AML-193 (cell line): Measurements from ENCODE around the gene TNRC6C.
A peak's percentile ranks its signal among the peaks of the same experiment; 100 is the strongest.
"Not testable (repeated sequence)": the region's sequence is repeated elsewhere in the genome, so short reads cannot be mapped to it uniquely, and the experiment has no call there.

Source experiments
- DNase-seq, 2 experiments: peaks; one replicate each; lab custom pipeline; 2025; lab: John Stamatoyannopoulos, UW

The TNRC6C gene

DNA sequence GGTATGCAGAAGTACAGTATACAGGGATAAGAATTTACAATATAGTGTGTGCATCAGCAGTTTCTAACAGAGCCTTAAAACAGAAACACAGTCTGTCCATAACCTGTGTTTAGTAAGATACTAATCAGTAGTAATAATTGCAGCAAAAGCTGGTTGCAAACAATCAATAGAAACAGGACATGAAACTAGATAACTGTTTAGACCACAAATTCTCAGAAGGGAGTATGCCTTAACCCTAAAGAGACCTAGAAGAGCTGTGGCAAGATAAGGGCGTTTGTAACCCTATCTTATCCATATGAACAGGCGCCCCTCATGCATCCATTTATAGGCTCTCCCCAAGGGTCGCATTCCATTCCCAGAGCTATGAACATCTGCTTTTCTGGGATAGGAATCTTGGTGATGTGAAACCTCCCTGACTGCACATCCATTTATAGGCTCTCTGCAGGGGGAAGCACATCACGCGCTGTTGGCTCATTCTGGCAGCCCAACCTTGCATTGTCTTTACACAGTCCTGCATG, 123.9 kb downstream of the TNRC6C start:
- not testable (repeated sequence) for DNase-seq

DNA sequence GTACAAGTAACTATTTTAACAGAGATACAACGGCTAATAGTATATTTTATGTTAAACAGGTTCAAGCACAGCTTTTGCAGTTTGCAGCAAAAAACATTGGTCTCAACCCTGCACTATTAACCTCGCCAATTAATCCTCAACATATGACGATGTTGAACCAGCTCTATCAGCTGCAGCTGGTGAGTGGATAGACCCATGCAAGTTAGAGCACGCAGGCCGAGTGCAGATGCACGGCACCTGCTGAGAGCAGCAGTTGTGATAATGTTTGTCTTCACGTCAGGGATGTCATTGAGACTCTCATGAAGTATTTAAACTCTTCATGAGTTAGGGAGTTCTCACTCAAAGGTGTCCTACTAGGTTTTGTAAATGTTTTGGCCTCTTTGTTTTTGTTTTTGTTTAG, 124.5 kb downstream of the TNRC6C start:
- no peak for DNase-seq

- DNase-seq = no peak
Measured at GRCh38 chr17:78086740-78087139, 128.2 kb downstream of the TNRC6C start.

DNA sequence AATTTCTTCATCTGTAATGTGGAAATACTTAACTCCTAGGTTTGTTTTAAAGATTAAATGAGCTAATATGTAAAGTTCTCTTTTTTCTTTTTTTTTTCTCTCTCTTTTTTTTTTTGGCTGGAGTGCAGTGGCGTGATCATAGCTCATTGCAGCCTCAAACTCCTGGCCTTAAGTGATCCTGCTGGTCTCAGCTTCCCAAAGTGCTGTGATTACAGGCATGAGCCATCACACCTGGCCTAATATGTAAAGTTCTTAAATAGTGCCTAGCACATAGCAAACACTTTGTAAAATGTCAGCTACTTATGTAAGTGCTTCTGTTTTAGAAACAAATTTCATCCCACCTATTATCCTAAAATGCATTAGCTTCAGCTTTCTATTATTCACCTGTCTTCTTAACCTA, 130.0 kb downstream of the TNRC6C start:
- DNase-seq = no peak

DNA sequence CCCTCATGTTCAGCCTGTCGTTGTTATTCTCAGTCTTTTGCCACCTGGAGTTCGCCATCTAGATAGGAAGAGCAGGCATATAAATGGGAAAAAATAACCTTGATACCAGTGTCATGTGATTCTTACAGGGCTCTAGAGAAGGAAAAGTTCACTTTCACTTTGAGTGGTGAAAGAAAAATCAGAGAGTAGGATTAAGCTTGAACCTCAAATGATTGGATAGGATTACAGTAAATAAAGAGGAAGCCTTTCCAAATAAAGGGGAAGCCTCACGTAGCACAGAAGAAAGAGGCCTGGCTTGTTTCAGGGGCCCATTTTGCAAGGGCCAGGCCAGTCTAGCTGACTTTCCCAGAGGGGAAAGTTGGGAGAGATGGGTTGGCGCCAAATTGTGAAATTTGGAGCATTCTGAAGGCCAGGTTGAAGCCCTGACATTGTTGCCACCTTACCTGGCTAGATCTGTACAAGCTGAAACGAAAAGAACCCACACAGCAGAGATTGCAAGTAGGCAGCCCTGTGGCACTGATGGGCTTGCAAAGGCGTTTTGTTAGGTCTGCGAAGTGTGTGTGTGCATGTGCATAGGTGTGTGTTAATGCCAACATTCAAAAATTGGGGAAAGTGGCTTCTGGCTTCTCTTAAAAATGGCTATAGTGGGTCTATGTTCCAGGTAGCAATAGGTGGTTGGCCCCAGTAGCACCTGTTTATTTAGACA, 131.2 kb downstream of the TNRC6C start:
- DNase-seq = peak in 1 of 2 experiments; percentile 37

GRCh38 chr17:78092794-78093324, 134.4 kb downstream of the TNRC6C start:
- no peak for DNase-seq

GRCh38 chr17:78095035-78095434, 136.5 kb downstream of the TNRC6C start:
- no peak for DNase-seq

- DNase-seq = no peak
Measured at GRCh38 chr17:78096093-78096492, 137.6 kb downstream of the TNRC6C start.

- DNase-seq = no peak
Measured at GRCh38 chr17:78101112-78101511, 142.6 kb downstream of the TNRC6C start.

- DNase-seq = no peak
Measured at GRCh38 chr17:78101542-78101941, 143.0 kb downstream of the TNRC6C start.

GRCh38 chr17:78103311-78103710, 144.8 kb downstream of the TNRC6C start:
- DNase-seq = no peak

DNA sequence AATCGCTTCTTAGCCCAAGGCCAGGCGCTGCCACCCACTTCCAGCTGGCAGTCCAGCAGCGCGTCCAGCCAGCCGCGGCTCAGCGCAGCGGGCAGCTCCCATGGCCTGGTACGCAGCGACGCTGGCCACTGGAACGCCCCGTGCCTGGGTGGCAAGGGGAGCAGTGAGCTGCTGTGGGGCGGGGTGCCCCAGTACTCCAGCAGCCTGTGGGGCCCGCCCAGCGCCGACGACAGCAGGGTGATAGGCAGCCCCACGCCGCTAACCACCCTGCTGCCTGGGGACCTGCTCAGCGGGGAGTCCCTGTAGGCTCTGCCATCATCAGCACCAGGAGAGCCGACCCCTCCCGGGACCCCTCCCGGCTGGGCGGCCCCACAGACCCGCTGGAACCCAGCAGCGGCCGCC, 146.0 kb downstream of the TNRC6C start:
- DNase-seq = no peak

DNA sequence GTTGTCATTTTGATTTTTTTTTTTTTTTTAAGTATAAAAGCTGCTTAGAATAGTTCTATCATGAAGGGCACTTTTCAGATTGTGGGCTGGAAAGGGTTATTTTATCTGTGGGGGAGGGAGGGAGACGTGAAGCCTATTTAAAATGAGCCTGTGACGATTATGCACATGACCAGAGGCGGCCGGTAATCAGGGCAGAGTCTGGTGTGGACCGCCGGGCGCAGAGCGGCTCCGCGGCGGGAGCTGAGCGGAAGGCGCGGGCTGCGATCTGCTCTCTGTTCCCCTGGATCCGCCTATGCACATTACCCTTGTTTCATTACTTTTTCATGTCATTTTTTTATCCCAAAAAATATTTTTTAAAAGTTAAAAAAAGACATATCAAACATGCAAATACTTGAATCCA, 146.6 kb downstream of the TNRC6C start:
- no peak for DNase-seq

DNA sequence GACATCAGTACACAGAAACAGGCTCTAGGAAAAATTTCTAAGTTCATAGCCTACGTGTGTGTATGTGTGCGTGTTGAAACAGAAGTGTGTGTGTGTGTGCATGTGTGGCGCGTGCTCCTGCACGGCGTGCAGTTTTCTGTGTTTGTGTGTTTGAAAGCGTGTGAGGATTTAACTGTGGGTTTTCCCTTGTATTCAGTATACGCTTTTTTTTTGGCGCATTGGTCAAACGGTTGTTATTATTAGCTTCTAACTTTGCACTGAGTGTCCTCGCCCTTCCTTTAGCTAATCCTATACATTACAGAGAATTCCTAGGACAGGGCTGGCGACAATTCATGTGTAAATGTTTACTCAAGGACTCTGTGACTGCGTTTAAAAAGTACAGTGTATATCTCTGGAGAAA, 147.0 kb downstream of the TNRC6C start:
- no peak for DNase-seq

- no peak for DNase-seq
Measured at GRCh38 chr17:78106211-78106610, 147.7 kb downstream of the TNRC6C start.

DNA sequence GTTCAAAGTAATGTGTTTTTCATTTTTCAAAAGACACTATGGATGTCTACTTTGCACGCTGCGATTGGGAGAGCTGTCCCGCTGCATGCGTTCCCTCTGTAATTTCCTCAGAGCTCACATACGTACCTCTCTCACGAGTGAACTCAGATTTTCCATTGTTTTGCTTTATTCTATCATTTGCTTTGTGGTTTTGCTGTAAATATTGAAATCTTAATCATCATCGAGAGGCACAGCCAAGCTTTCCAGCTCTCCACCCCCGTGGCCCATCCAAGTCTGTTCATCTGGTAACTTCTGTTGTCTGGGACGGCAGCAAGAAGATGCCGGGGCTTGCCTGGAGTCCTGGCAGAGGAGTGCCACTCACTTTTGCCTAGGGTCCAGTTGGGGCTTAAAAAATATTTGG, 149.0 kb downstream of the TNRC6C start:
- DNase-seq = no peak

GRCh38 chr17:78107976-78108725, 149.6 kb downstream of the TNRC6C start:
- DNase-seq = no peak

GRCh38 chr17:78108726-78109488, 150.4 kb downstream of the TNRC6C start:
- no peak for DNase-seq

- no peak for DNase-seq
Measured at GRCh38 chr17:78109489-78109761, 150.9 kb downstream of the TNRC6C start.

- no peak for DNase-seq
Measured at GRCh38 chr17:78110363-78111015, 152.0 kb downstream of the TNRC6C start.

DNA sequence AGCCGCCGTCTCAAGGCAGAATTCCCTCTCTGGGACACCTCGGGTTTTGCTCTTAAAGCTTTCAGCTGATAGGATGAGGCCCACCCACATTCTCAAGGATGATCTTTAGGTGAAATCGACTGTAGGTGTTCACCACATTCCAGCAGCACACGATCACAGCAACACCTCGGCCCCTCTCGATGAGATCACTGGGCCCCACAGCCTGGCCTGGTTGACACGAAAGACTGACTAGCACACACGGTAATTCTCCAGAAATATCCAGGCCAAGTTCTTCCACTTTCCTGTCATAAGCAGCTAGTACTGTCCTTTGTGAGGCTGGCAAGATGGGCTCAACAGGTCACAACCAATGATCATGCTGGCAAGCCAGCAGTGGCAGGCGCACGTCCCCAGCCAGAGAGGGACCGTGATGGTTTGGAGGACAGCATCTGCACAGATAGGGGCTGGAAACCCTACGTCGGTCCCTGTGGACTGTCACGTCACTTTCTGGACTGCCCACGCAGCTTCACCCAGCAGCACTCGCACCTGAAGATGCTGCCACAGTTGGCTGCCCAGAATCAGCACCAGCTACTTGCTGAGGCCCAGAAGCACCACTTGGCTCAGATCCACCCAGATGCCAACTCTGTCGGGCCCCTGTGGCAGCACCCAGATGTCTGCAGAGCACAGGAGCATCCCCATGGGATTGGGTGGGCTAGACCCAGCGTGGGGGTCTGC, 152.7 kb downstream of the TNRC6C start:
- no peak for DNase-seq
